ENCODE measurements around the gene GUCY1A1.

Gene GUCY1A1

GRCh38 chr4:155694100-155694785 lies 27.6 kb downstream of the GUCY1A1 start:
- no peak for DNase-seq

GRCh38 chr4:155696226-155696625 lies 29.6 kb downstream of the GUCY1A1 start:
- no peak for DNase-seq

- no peak for DNase-seq
Measured at GRCh38 chr4:155696726-155697125, 30.1 kb downstream of the GUCY1A1 start.

- DNase-seq, result no peak
Measured at GRCh38 chr4:155701827-155702226, 35.2 kb downstream of the GUCY1A1 start.

- DNase-seq, result no peak
Measured at GRCh38 chr4:155703486-155704247, 37.0 kb downstream of the GUCY1A1 start.

GRCh38 chr4:155704841-155705404 lies 38.3 kb downstream of the GUCY1A1 start:
- no peak for DNase-seq

GRCh38 chr4:155705664-155706063 lies 39.0 kb downstream of the GUCY1A1 start:
- DNase-seq, result no peak

- DNase-seq, result no peak
Measured at GRCh38 chr4:155706147-155706546, 39.5 kb downstream of the GUCY1A1 start.

- DNase-seq, result no peak
Measured at GRCh38 chr4:155707251-155707650, 40.6 kb downstream of the GUCY1A1 start.

GRCh38 chr4:155708782-155709181 lies 42.1 kb downstream of the GUCY1A1 start:
- no peak for DNase-seq

GRCh38 chr4:155709918-155710317 lies 43.3 kb downstream of the GUCY1A1 start:
- DNase-seq, result no peak

- DNase-seq, result no peak
Measured at GRCh38 chr4:155711556-155711955, 44.9 kb downstream of the GUCY1A1 start.

- DNase-seq, result no peak
Measured at GRCh38 chr4:155712846-155713245, 46.2 kb downstream of the GUCY1A1 start.

- no peak for DNase-seq
Measured at GRCh38 chr4:155713911-155714310, 47.3 kb downstream of the GUCY1A1 start.

GRCh38 chr4:155722336-155722735 lies 55.7 kb downstream of the GUCY1A1 start:
- no peak for DNase-seq

GRCh38 chr4:155722816-155723499 lies 56.3 kb downstream of the GUCY1A1 start:
- DNase-seq, result no peak

- DNase-seq, result no peak
Measured at GRCh38 chr4:155724731-155725130, 58.1 kb downstream of the GUCY1A1 start.

GRCh38 chr4:155734065-155734464 lies 67.4 kb downstream of the GUCY1A1 start:
- no peak for DNase-seq

- DNase-seq, result no peak
Measured at GRCh38 chr4:155734951-155735350, 68.3 kb downstream of the GUCY1A1 start.

GRCh38 chr4:155735496-155735895 lies 68.8 kb downstream of the GUCY1A1 start:
- DNase-seq, result no peak

- DNase-seq, result no peak
Measured at GRCh38 chr4:155738548-155738947, 71.9 kb downstream of the GUCY1A1 start.

- no peak for DNase-seq
Measured at GRCh38 chr4:155741546-155741945, 74.9 kb downstream of the GUCY1A1 start.

GRCh38 chr4:155742310-155743015 lies 75.8 kb downstream of the GUCY1A1 start:
- DNase-seq, result no peak

Data from NCI-H1694 treated with DMSO at 0.1 percent for 48 hours (cell line).